Stimulated activated CD8-positive, alpha-beta memory T cell treated with anti-CD3 and anti-CD28 coated beads, Interleukin-4, amount 100 ng/mL, for 1 hour (primary cell): ENCODE data around the gene WDR72.
"Not testable (repeated sequence)": the region's sequence is repeated elsewhere in the genome, so short reads cannot be mapped to it uniquely, and the experiment has no call there.

ENCODE experiments used
- DNase-seq, 2 donors: peaks; one replicate each; pipeline ENCODE4 v3.0.0-alpha.2; 2020; ENCODE audit warnings: low read depth in 2 of 2, low spot score in 1 of 2

WDR72 gene

GRCh38 chr15:53759411-53759931, at the start of gene WDR72:
WDR72 (minus strand) TSS chr15:53759663; CDS start chr15:53733149, 26,514 bp downstream.
- no peak for DNase-seq

DNA sequence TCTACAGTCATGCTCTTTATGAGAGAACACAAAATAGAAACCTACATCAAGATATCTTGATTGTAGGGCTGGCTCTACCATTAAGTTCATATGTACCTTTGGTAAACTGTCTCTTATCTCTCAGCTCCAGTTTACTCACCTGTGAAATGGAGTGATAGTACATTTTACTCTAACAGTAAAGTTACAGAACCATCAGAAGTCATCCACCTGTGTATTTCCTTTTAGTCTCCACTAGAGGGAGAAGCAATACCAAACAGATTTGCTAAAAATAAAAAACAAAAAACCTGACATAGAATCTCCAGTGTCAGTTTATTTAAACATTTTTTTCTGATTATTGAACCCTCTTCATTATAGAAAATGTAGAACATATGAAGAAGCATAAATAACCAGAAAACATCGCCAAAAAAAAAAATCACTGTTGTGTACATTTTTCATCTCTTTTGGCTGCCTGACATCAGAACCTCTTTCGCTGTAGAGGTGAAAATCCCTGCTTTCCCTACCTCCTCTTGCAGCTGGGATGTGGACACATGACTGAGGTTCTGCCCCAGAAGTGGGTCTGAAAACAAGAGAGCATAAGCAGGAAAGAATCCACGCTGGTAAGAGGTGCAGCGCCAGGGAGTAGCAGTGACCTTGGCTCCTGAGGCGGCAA, 48.7 kb upstream of the WDR72 start:
- no peak for DNase-seq

- no peak for DNase-seq
These were observed 48.0 kb upstream of the WDR72 start for GRCh38 chr15:53807501-53807900.

GRCh38 chr15:53802672-53803071, 43.2 kb upstream of the WDR72 start:
- DNase-seq, result no peak

DNA sequence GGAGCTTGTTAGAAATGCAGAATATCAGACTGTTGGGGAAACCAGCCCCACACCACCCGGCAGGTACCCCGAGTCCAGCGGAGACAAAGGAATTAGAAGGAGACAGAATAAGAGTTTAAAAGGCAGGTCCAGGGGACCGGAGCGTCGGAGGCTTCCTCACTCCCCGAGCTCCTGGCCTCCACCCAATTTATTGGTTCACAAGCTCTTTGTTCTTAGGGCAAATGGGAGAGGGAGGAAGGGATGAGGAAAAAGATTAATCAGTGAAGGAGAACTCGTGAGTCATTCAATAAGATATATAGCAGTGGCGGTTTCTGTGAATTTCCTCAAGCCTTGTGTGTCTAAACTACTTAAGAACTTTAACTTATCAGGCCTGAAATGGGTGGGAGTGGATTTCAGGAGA, 32.1 kb upstream of the WDR72 start:
- DNase-seq, result no peak

GRCh38 chr15:53789654-53790375, 30.4 kb upstream of the WDR72 start:
- no peak for DNase-seq

- no peak for DNase-seq
These were observed 26.9 kb upstream of the WDR72 start for GRCh38 chr15:53786401-53786800.

DNA sequence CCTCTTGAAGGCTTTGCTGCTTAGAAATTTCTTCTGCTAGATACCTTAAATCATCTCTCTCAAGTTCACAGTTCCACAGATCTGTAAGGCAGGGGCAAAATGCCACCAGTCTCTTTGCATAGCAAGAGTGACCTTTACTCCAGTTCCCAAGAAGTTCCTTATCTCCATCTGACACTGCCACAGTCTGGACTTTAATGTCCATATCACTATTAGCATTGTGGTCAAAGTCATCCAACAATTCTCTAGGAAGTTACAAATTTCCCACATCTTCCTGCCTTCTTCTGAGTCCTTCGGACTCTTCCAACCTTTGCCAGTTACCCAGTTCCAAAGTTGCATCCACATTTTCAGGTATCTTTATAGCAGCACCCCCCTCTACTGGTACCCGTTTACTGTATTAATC, 25.8 kb upstream of the WDR72 start:
- not testable (repeated sequence) for DNase-seq

- no peak for DNase-seq
These were observed 3.5 kb upstream of the WDR72 start for GRCh38 chr15:53762916-53763315.

GRCh38 chr15:53758412-53758811, 1.1 kb downstream of the WDR72 start:
- no peak for DNase-seq

GRCh38 chr15:53757906-53758305, 1.6 kb downstream of the WDR72 start:
- DNase-seq, result no peak

GRCh38 chr15:53753813-53754212, 5.7 kb downstream of the WDR72 start:
- DNase-seq, result no peak

DNA sequence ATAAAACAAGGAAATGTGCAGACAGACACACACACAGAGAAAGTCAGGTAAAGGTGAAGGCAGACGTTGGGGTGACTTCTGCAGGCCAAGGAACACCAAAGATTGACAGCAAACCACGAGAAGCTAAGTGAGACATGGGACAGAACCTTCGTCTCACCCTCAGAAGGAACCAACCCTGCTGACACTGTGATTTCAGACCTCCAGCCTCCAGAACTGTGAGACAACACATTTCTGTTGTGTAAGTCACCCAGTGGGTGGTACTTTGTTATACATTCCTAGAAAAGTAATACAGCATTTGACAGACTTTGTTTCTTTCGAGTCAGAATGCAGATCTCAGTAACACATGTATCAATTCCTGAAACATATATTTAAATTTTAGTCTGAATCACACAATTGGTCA, 7.1 kb downstream of the WDR72 start:
- DNase-seq, result no peak

DNA sequence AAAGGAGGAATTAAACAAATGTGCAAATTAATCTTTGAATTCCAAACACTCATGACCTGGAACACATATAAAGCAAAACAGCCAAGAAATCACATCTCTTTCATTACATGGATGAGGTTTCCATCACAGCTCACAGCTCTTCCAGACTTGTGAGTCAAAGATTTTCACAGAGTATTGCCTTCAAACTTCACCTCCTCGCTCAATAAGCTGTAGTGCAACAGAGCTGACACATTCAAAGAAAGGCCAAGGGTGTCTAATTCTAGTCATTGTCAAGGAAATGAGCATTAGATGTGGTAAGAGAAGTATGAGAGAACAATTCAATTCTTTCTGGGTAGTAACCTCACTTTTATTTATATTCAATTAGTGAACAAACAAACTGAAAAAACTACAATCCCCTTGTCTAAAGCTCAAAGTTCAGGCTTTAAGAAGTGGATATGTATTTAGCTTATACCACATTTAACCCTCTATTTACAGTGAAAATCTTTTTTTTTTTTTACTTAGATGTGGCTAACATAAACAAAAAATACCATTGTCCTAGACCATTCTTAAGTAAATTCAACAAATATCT, 11.9 kb downstream of the WDR72 start:
- no peak for DNase-seq

DNA sequence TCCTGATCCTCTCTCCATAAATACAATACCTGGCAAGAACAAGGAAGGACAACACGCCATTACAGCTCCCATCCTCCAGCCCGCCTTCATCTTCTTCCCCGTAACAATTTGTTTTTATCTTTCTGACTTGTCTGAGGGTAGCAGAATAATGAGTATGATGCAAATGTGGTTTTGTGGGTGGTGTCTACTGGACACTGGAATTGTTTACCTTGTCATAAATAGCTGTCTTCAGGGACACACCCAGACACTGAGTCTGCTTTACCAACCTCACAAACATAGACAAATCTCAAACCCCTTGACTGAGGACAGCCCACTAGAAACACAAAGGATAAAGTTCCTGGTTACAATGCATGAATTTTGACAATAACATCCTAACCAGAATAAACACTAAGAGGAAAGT, 13.4 kb downstream of the WDR72 start:
- DNase-seq, result no peak

GRCh38 chr15:53739651-53740050, 19.8 kb downstream of the WDR72 start:
- DNase-seq, result no peak

DNA sequence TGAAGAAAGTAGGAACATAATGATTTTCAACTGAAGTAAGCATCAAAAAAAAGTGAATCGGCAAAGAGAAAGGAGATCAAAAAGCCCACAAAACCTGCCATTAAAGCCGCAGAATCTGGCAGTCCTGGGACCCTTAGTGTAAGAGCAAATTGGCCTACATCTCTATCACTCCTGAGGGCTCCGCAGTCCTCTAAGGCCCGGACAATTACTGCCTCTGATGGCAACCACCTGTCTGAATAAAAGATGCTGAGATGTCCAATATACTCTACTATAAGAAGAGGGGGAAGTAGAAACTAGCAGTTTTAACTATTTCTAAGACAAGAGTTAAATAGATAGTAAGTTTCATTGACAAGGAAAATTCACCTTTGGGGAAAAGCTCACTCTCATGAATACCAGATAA, 20.3 kb downstream of the WDR72 start:
- no peak for DNase-seq

GRCh38 chr15:53721334-53722087, 38.0 kb downstream of the WDR72 start:
- DNase-seq, result no peak

- DNase-seq, result no peak
These were observed 42.3 kb downstream of the WDR72 start for GRCh38 chr15:53716909-53717876.

- no peak for DNase-seq
These were observed 46.2 kb downstream of the WDR72 start for GRCh38 chr15:53713218-53713617.
